ENCODE measurements around the gene CD79B. TPM values are rescaled to one million over a fixed set of nuclear protein-coding genes. Genes with fewer than 3 reads are reported as not detected.

CD79B gene
- total RNA-seq, 1 donor from 2014 or later: 706 TPM

DNA sequence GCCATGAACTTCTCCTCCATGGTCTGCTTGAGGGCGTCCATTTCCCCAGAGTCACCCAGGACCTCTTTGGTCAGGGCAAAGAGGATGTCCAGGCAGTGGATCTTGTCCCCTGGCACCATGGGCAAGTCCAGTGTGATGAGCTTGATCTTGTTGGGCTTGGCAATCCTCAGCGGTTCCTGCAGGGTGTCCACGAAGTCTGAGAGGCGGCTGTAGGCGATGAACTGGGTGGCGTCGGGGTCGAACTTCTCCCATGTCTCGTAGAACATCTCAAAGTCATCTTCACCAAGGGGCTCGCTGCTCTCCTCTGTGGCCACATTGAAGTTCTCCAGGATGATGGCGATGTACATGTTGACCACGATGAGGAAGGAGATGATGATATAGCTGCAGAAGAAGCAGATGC, 9.0 kb upstream of the CD79B start:
- peaks cover 71% of the 10 kb centered on the region for H3K4me1 Mint-ChIP-seq
- no peaks in the 10 kb centered on the region for H3K9me3 Mint-ChIP-seq
- ChIA-PET CTCF (no interaction called here), POLR2A (interaction anchor here (1.0 to 4.2 kb wide), 3 partner anchors 9 to 21 kb away, joined by 3 to 28 read pairs (median 7); partner anchors contain the start of gene CD79B)
- intact Hi-C loops (cut with micrococcal nuclease): no loop called here
- no peak overlapping the region for H3K27ac Mint-ChIP-seq
- DNase-seq: no peak
- H3K27me3 Mint-ChIP-seq: no peaks in the 10 kb centered on the region
- no peak overlapping the region for H3K4me3 Mint-ChIP-seq
- TF ChIP-seq, protein P1, sequence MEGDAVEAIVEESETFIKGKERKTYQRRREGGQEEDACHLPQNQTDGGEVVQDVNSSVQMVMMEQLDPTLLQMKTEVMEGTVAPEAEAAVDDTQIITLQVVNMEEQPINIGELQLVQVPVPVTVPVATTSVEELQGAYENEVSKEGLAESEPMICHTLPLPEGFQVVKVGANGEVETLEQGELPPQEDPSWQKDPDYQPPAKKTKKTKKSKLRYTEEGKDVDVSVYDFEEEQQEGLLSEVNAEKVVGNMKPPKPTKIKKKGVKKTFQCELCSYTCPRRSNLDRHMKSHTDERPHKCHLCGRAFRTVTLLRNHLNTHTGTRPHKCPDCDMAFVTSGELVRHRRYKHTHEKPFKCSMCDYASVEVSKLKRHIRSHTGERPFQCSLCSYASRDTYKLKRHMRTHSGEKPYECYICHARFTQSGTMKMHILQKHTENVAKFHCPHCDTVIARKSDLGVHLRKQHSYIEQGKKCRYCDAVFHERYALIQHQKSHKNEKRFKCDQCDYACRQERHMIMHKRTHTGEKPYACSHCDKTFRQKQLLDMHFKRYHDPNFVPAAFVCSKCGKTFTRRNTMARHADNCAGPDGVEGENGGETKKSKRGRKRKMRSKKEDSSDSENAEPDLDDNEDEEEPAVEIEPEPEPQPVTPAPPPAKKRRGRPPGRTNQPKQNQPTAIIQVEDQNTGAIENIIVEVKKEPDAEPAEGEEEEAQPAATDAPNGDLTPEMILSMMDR (IDR thresholded peaks at IDR 0.05): no peak
- ATAC-seq (ENCODE audit: low read depth): no peak
- H3K36me3 Mint-ChIP-seq (ENCODE audit: low read depth): no peaks in the 10 kb centered on the region

DNA sequence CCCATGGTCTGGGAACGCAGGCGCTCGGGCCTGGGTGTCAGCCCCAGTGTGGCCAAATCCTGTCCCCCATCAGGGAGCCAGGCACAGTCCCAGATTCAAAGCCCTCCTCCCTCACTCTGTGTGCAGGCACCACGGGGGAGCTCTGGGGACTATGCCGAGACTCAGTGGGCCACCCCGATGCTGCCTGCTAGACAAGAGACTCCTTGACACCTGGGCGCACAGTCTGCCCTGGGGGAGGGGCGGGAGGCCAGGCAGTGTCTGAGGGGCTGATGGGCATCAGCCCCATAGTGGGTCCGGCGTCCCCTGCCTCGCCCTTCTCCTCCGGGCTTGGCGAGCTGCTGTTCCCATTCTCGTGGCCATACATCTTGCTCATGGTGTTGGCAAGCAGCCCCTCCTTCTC, 8.5 kb upstream of the CD79B start:
- ChIA-PET POLR2A (interaction anchor here (1.0 to 4.2 kb wide), 4 partner anchors 9 to 21 kb away, joined by 3 to 28 read pairs (median 6); partner anchors contain the start of gene CD79B), CTCF (no interaction called here)
- no peaks in the 10 kb centered on the region for H3K27me3 Mint-ChIP-seq
- intact Hi-C loops (cut with micrococcal nuclease): no loop called here
- no peaks in the 10 kb centered on the region for H3K36me3 Mint-ChIP-seq (ENCODE audit: low read depth)
- no peak overlapping the region for H3K27ac Mint-ChIP-seq
- TF ChIP-seq, protein P1 (IDR thresholded peaks at IDR 0.05): no peak
- H3K9me3 Mint-ChIP-seq: no peaks in the 10 kb centered on the region
- H3K4me3 Mint-ChIP-seq: no peak overlapping the region
- peaks cover 71% of the 10 kb centered on the region for H3K4me1 Mint-ChIP-seq
- ATAC-seq (ENCODE audit: low read depth) (no peak), DNase-seq (no peak)

DNA sequence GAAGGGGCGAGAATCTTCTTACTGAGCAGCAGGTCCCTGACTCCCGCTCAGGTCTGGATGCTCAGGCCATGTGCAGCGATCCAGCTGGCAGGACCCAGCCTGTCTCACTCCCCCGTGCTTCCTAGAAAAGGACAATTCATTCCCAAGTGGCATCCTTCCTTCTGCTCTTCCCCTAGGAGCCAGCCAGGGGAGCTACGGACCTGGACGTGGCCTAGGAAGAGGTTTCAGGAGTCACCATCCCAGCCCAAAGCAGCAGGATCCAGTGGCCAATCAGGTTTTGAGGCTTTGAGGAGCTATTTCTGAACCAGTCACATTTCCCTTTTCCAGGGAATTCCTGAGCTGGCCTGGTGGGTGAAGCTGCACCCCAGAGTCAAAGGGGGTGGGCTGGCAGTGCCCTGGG, 7.8 kb upstream of the CD79B start:
- Mint-ChIP-seq H3K27ac (peak overlapping the region; percentile 33), H3K36me3 (ENCODE audit: low read depth) (no peaks in the 10 kb centered on the region), H3K27me3 (no peaks in the 10 kb centered on the region), H3K4me3 (no peak overlapping the region), H3K4me1 (peaks cover 71% of the 10 kb centered on the region), H3K9me3 (no peaks in the 10 kb centered on the region)
- TF ChIP-seq, protein P1 (IDR thresholded peaks at IDR 0.05): no peak
- DNase-seq (no peak), ATAC-seq (ENCODE audit: low read depth) (no peak)
- POLR2A ChIA-PET: interaction anchor here (0.9 to 4.2 kb wide), 4 partner anchors 8 to 21 kb away, joined by 4 to 28 read pairs (median 6); partner anchors contain the start of gene CD79B
- CTCF ChIA-PET: no interaction called here
- intact Hi-C loops (cut with micrococcal nuclease): no loop called here

DNA sequence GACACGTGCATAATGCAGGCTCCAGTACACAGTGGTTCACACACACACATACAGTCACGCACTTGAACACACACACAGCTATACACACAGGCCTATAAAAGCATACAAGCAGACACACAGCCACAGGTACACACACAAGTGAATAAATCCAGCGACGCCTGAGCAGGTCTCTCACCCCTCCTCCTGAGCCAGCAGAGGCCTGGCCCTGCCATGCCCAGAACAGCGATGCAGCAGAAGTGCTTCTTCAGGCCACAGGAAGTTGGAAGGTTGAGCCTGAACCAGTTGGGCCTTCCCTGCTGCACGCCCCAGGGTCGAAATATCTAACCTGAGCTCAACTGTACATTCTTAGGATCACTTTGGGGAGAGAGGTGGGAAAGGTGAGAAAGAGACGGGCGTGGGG, 7.3 kb upstream of the CD79B start:
- Mint-ChIP-seq H3K27ac (peak overlapping the region; percentile 33), H3K27me3 (no peaks in the 10 kb centered on the region), H3K9me3 (no peaks in the 10 kb centered on the region), H3K36me3 (ENCODE audit: low read depth) (no peaks in the 10 kb centered on the region), H3K4me1 (peaks cover 71% of the 10 kb centered on the region), H3K4me3 (no peak overlapping the region)
- POLR2A ChIA-PET: interaction anchor here (0.9 to 1.0 kb wide), 2 partner anchors 11 to 20 kb away, joined by 4 to 5 read pairs; no protein-coding TSS in a partner anchor
- ATAC-seq (ENCODE audit: low read depth) (no peak), DNase-seq (no peak)
- CTCF ChIA-PET: no interaction called here
- TF ChIP-seq, protein P1 (IDR thresholded peaks at IDR 0.05): no peak
- intact Hi-C loops (cut with micrococcal nuclease): no loop called here

DNA sequence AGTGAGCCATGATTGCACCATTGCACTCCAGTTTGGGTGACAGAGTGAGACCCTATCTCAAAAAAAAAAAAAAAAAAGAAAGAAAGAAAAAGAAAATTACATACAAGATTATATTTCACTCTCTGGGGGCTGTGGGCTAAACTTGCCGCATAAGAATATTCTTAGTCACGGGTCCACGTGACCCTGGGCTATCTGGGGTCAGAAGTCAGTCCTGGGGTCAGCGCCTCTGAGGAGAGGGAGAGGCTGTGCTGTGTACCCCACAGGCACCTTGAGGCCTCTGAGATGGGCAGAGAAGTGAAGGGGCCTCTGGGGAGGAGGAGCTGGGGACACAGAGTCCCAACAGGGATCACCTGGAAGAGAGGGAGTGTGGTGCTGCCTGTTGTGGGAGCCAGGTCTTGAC, 5.8 kb upstream of the CD79B start:
- Mint-ChIP-seq H3K27ac (no peak overlapping the region), H3K4me3 (no peak overlapping the region), H3K4me1 (peaks cover 81% of the 10 kb centered on the region), H3K27me3 (no peaks in the 10 kb centered on the region), H3K36me3 (ENCODE audit: low read depth) (no peaks in the 10 kb centered on the region), H3K9me3 (no peaks in the 10 kb centered on the region)
- ChIA-PET POLR2A (interaction anchor here (1.0 to 2.3 kb wide), 2 partner anchors 8 to 10 kb away, joined by 3 to 29 read pairs; no protein-coding TSS in a partner anchor), CTCF (interaction anchor here (1.5 kb wide), 1 partner anchor 18 kb away, joined by 6 read pairs; no protein-coding TSS in a partner anchor)
- ATAC-seq (ENCODE audit: low read depth): no peak
- no peak for DNase-seq
- intact Hi-C loops (cut with micrococcal nuclease): loop anchor here (1.0 kb wide), 1 partner anchor 8 kb away; no protein-coding TSS in a partner anchor
- TF ChIP-seq, protein P1 (IDR thresholded peaks at IDR 0.05): no peak
